Neural cell (in vitro differentiated cells): ENCODE measurements around the gene NDUFS7. TPM values are rescaled to one million over a fixed set of nuclear protein-coding genes. Genes with fewer than 3 reads are reported as not detected.

ENCODE experiments used
- H2AFZ ChIP-seq: fragments of 200-600, 300-800 bp; sonication (generic), shearing (Covaris generic); 2 replicates; pipeline ENCODE4 v1.6.0; 2014; ENCODE audit warnings: low read depth, mild to moderate bottlenecking, antibody characterized with exemption, low read length, moderate library complexity
- H3F3A ChIP-seq: fragments of 200-600 bp; shearing (Covaris generic); 2 replicates; pipeline ENCODE4 v1.6.1; 2016; ENCODE audit warnings: mild to moderate bottlenecking, moderate library complexity, mixed read lengths, antibody characterized with exemption, low read length; ENCODE audit not compliant: insufficient read depth, poor library complexity, severe bottlenecking
- H3K27ac ChIP-seq: fragments of 200-600, 300-800 bp; sonication (generic), shearing (Covaris generic); 2 replicates; pipeline ENCODE4 v1.5.1; 2014; ENCODE audit warnings: mild to moderate bottlenecking, low read length, moderate library complexity
- H3K27me3 ChIP-seq: fragments of 300-800, 200-600 bp; sonication (generic), shearing (Covaris generic); 2 replicates; pipeline ENCODE4 v1.6.0; 2014; ENCODE audit warnings: mild to moderate bottlenecking, low read depth, low read length, moderate library complexity; ENCODE audit not compliant: insufficient read depth
- H3K36me3 ChIP-seq: fragments of 300-800, 200-600 bp; sonication (generic), shearing (Covaris generic); 2 replicates; pipeline ENCODE4 v1.5.1; 2014; ENCODE audit warnings: mild to moderate bottlenecking, antibody characterized with exemption, low read length, moderate library complexity; ENCODE audit not compliant: insufficient read depth
- H3K4me2 ChIP-seq: fragments of 300-800, 200-600 bp; sonication (generic), shearing (Covaris generic); 2 replicates; pipeline ENCODE4 v1.6.0; 2014; ENCODE audit warnings: mild to moderate bottlenecking, low read length
- H3K4me3 ChIP-seq: fragments of 300-800, 200-600 bp; sonication (generic), shearing (Covaris generic); 2 replicates; pipeline ENCODE4 v1.5.1; 2014; ENCODE audit warnings: mild to moderate bottlenecking, low read length, moderate library complexity
- H3K79me2 ChIP-seq: fragments of 200-600 bp; shearing (Covaris generic); replicated peaks from 2 replicates; pipeline ENCODE4 v1.6.0; 2014; ENCODE audit warnings: mild to moderate bottlenecking, low read length, moderate library complexity; ENCODE audit not compliant: insufficient read depth
- H3K9ac ChIP-seq: fragments of 300-800, 200-600 bp; sonication (generic), shearing (Covaris generic); 2 replicates; pipeline ENCODE4 v1.6.1; 2016; ENCODE audit warnings: mild to moderate bottlenecking, low read length, mixed read lengths
- H3K9me2 ChIP-seq: fragments of 200-600 bp; shearing (Covaris generic); 2 replicates; pipeline ENCODE4 v1.6.1; 2016; ENCODE audit warnings: mild to moderate bottlenecking, low read length, mixed read lengths; ENCODE audit not compliant: insufficient read depth
- H3K9me3 ChIP-seq: fragments of 200-600, 300-800 bp; sonication (generic), shearing (Covaris generic); 2 replicates; pipeline ENCODE4 v1.6.1; 2016; ENCODE audit warnings: mild to moderate bottlenecking, mixed run types, low read length, moderate library complexity, mixed read lengths
- H4K20me1 ChIP-seq: fragments of 200-600 bp; shearing (Covaris generic); 2 replicates; pipeline ENCODE4 v1.6.1; 2016; ENCODE audit warnings: mild to moderate bottlenecking, mixed run types; ENCODE audit not compliant: insufficient read depth
- CTCF ChIP-seq: fragments of 450-650 bp; IDR thresholded peaks from 2 replicates; pipeline ENCODE4 v1.5.1; 2014; ENCODE audit warnings: antibody characterized with exemption, mild to moderate bottlenecking, moderate library complexity; ENCODE audit not compliant: poor library complexity, severe bottlenecking
- EP300 ChIP-seq: fragments of 450-650 bp; conservative IDR thresholded peaks from 2 replicates; pipeline ENCODE4 v1.6.1; 2014; ENCODE audit warnings: antibody characterized with exemption, mild to moderate bottlenecking, moderate library complexity; ENCODE audit not compliant: poor library complexity, severe bottlenecking
- EZH2 ChIP-seq: fragments of 200-600, 300-800 bp; shearing (Covaris generic), sonication (generic); IDR thresholded peaks from 2 replicates; pipeline ENCODE4 v1.6.1; 2014; ENCODE audit warnings: antibody characterized with exemption, low read length, borderline replicate concordance, mild to moderate bottlenecking; ENCODE audit not compliant: insufficient read depth, poor library complexity, severe bottlenecking
- MXI1 ChIP-seq: fragments of 450-650 bp; conservative IDR thresholded peaks from 2 replicates; pipeline ENCODE4 v1.6.1; 2014; ENCODE audit warnings: antibody characterized with exemption, mild to moderate bottlenecking; ENCODE audit not compliant: poor library complexity, severe bottlenecking
- POLR2AphosphoS5 ChIP-seq: IDR thresholded peaks from 2 replicates; pipeline ENCODE4 v1.6.1; 2012
- RAD21 ChIP-seq: fragments of 450-650 bp; conservative IDR thresholded peaks from 2 replicates; pipeline ENCODE4 v1.6.1; 2014; ENCODE audit warnings: antibody characterized with exemption, mild to moderate bottlenecking, moderate library complexity
- REST ChIP-seq: IDR thresholded peaks from 2 replicates; pipeline ENCODE4 v1.6.1; 2012; ENCODE audit warnings: borderline replicate concordance
- SMC3 ChIP-seq: fragments of 450-650 bp; conservative IDR thresholded peaks from 2 replicates; pipeline ENCODE4 v1.6.1; 2014; ENCODE audit warnings: antibody characterized with exemption, mild to moderate bottlenecking, moderate library complexity; ENCODE audit not compliant: poor library complexity
- TAF1 ChIP-seq: IDR thresholded peaks from 2 replicates; pipeline ENCODE4 v1.6.1; 2012; ENCODE audit warnings: low read depth
- polyA plus RNA-seq: library from polyadenylated mRNA; depleted of rRNA; stranded (reverse); fragments of >200 nt; gene quantifications from 2 replicates; pipeline ENCODE4 v1.2.3, GENCODE V29; 2014

NDUFS7 gene
- polyA plus RNA-seq, 1 donor from 2014 or later = 196 TPM

GRCh38 chr19:1385816-1386215 is 2.1 kb downstream of the NDUFS7 start:
- Histone ChIP-seq H2AFZ (no peak overlapping the region), H3K36me3 (no peaks in the 10 kb centered on the region), H3K79me2 (peaks cover 10% of the 10 kb centered on the region), H3K9me3 (no peaks in the 10 kb centered on the region), H3K4me2 (no peak overlapping the region), H4K20me1 (no peaks in the 10 kb centered on the region), H3F3A (no peaks in the 10 kb centered on the region), H3K9me2 (no peaks in the 10 kb centered on the region), H3K4me3 (no peak overlapping the region), H3K9ac (no peak overlapping the region), H3K27me3 (no peaks in the 10 kb centered on the region), H3K27ac (no peak overlapping the region)
- no peak for TF ChIP-seq TAF1
- TF ChIP-seq SMC3 = no peak
- TF ChIP-seq REST = no peak
- TF ChIP-seq EZH2 = no peak
- TF ChIP-seq RAD21 = no peak
- TF ChIP-seq EP300 = no peak
- no peak for TF ChIP-seq POLR2AphosphoS5

GRCh38 chr19:1386945-1387683 is 3.4 kb downstream of the NDUFS7 start:
- TF ChIP-seq MXI1 (no peak), POLR2AphosphoS5 (no peak), EP300 (no peak), SMC3 (no peak), REST (no peak), EZH2 (no peak), TAF1 (no peak), CTCF (no peak), RAD21 (no peak)
- no peak overlapping the region for H3K4me2 ChIP-seq
- no peaks in the 10 kb centered on the region for H3K36me3 ChIP-seq
- H3K9ac ChIP-seq = no peak overlapping the region
- no peaks in the 10 kb centered on the region for H4K20me1 ChIP-seq
- no peaks in the 10 kb centered on the region for H3K27me3 ChIP-seq
- no peak overlapping the region for H2AFZ ChIP-seq
- no peaks in the 10 kb centered on the region for H3K9me3 ChIP-seq
- no peaks in the 10 kb centered on the region for H3K9me2 ChIP-seq
- peaks cover 10% of the 10 kb centered on the region for H3K79me2 ChIP-seq
- H3K27ac ChIP-seq = no peak overlapping the region
- no peaks in the 10 kb centered on the region for H3F3A ChIP-seq
- H3K4me3 ChIP-seq = no peak overlapping the region
